T-helper 17 cell (primary cell): ENCODE measurements around the gene SEMA3E. TPM values are rescaled to one million over a fixed set of nuclear protein-coding genes. Genes with fewer than 3 reads are reported as not detected.
"Not testable (repeated sequence)": the region's sequence is repeated elsewhere in the genome, so short reads cannot be mapped to it uniquely, and the experiment has no call there.

Source experiments
- ATAC-seq: fragments of 150-1000 bp; cut with Tn5 transposase; 2 replicates; pipeline ENCODE4 v1.10.0; 2021; ENCODE audit warnings: mild to moderate bottlenecking, moderate library complexity
- DNase-seq, 3 donors: peaks; one replicate each; pipeline versions ENCODE4 v3.0.0 to v3.0.0-alpha.2; 2020 to 2021
- H3K9me3 ChIP-seq: one replicate; pipeline ENCODE4 v1.7.0; 2013; ENCODE audit warnings: low read length, mild to moderate bottlenecking; ENCODE audit not compliant: control insufficient read depth, poor library complexity, severe bottlenecking
- H3K27ac Mint-ChIP-seq: one replicate; pipeline ENCODE4 v1.8.0; 2022; ENCODE audit warnings: mild to moderate bottlenecking, moderate library complexity, mixed read lengths
- H3K27me3 Mint-ChIP-seq: one replicate; pipeline ENCODE4 v1.8.0; 2022; ENCODE audit warnings: mixed read lengths
- H3K36me3 Mint-ChIP-seq: one replicate; pipeline ENCODE4 v1.8.0; 2022; ENCODE audit warnings: low read depth, mixed read lengths
- H3K4me1 Mint-ChIP-seq: one replicate; pipeline ENCODE4 v1.8.0; 2022; ENCODE audit warnings: mild to moderate bottlenecking, mixed read lengths
- H3K4me3 Mint-ChIP-seq: one replicate; pipeline ENCODE4 v1.8.0; 2022; ENCODE audit warnings: mild to moderate bottlenecking, moderate library complexity, mixed read lengths
- total RNA-seq, 4 donors: library from RNA in 2 of 4; stranded (reverse) in 2 of 4; gene quantifications; one replicate each; pipeline ENCODE4 v1.2.3 and lab custom pipeline; 2022 to 2026

Gene SEMA3E
- total RNA-seq, 2 donors from 2014 or later, result not detected

DNA sequence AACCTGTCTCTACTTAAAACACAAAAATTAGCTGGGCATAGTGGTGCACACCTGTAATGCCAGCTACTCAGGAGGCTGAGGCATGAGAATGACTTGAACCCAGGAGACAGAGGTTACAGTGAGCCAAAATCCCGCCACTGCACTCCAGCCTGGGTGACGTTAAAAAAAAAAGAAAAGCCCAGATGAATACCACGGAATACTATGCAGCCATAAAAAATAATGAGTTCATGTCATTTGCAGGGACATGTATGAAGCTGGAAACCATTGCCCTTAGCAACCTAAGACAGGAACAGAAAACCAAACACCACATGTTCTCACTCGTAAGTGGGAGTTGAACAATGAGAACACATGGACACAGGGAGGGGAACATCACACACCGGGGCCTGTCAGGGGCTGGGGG, 218.7 kb downstream of the SEMA3E start:
- H3K27me3 Mint-ChIP-seq, result not testable (repeated sequence)

DNA sequence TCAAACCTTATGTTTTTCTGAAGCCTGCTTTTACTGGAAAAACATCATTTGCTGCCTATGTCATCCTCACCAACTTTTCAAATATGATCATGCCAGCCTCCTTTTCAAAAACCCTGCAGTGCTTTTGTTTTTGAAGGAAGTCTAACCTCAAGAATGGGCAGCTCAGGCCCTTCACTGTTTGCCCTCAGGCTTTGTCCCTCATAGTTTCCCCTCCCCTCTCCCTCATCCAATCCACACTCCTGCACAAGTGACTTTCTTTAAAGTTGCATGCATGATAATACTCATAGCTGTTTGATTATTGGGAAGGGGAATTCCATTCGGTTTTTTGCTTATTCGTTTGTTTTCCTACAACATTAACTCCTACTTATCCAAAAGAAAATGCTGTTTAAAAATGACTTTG, 219.4 kb downstream of the SEMA3E start:
- Mint-ChIP-seq H3K27me3 (no peaks in the 10 kb centered on the region), H3K27ac (no peak overlapping the region), H3K36me3 (no peaks in the 10 kb centered on the region), H3K4me3 (no peak overlapping the region), H3K4me1 (no peaks in the 10 kb centered on the region)
- ATAC-seq (no peak), DNase-seq (no peak)
- no peaks in the 10 kb centered on the region for H3K9me3 ChIP-seq

More for the DNA sequence above, 218.7 kb downstream of the SEMA3E start:
- ATAC-seq, H3K9me3 ChIP-seq, H3K27ac Mint-ChIP-seq, H3K4me3 Mint-ChIP-seq, H3K4me1 Mint-ChIP-seq, DNase-seq, H3K36me3 Mint-ChIP-seq: not testable (repeated sequence)

DNA sequence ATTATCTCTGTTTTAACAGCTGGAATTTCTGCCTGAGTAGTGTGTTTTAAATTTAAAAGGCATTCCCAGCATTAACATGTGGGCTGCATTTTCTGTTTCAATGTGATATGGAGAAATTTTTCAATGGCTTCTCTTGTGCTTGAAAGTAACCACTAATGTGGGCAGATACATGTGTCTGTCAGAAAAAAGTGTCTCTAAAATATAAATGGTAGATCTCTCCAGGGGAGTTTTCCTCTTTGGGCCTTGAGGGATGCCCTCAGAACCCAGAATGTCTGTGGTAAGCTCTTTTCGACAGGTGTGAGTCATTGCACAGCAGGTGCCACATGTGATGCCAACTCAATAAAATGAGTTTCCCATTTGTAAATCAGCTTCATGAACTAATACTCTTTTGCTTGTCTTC, 221.1 kb downstream of the SEMA3E start:
- Mint-ChIP-seq H3K27ac (no peak overlapping the region), H3K36me3 (no peaks in the 10 kb centered on the region), H3K4me1 (no peaks in the 10 kb centered on the region), H3K27me3 (no peaks in the 10 kb centered on the region), H3K4me3 (no peak overlapping the region)
- ATAC-seq (no peak), DNase-seq (no peak)
- no peaks in the 10 kb centered on the region for H3K9me3 ChIP-seq

- no peaks in the 10 kb centered on the region for H3K9me3 ChIP-seq
- DNase-seq, result no peak
- Mint-ChIP-seq H3K4me3 (no peak overlapping the region), H3K4me1 (no peaks in the 10 kb centered on the region), H3K36me3 (no peaks in the 10 kb centered on the region), H3K27ac (no peak overlapping the region), H3K27me3 (no peaks in the 10 kb centered on the region)
- ATAC-seq, result no peak
Observed at GRCh38 chr7:83426325-83426724, 222.6 kb downstream of the SEMA3E start.

DNA sequence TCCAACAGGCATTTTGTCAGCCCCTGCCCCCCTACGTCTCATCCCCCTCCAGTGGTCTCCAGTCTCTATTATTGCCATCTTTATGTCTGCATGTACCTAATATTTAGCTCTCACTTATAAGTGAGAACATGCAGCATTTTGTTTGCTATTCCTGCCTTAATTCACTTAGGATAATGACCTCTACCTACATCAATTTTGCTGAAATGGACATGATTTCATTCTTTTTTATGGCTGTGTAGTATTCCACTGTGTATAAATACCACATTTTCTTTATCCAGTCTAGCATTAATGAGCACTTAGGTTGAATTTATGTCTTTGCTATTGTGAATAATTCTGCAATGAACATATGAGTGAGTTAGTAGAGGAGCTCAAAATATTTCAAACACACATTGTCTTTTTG, 229.9 kb downstream of the SEMA3E start:
- no peak overlapping the region for H3K27ac Mint-ChIP-seq

DNA sequence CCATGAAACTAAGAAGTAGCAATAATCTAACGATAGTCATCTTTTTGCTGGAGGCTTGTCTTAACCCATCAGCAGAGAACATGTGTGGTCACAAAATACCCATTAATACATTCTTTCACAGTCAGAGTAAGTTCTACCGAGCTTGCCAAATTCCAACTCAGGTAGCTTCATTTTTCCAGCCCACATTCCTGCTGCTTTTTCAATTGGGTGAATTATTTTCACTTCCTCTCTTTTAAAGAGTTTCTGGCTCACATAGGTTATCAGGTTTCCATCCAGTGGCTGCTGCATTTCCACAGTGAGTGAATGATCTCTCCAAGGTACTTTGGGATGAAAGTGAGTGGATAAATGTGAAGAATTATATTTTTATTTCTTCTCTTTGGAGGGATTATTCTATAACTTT, 233.1 kb downstream of the SEMA3E start:
- Mint-ChIP-seq H3K36me3 (no peaks in the 10 kb centered on the region), H3K4me1 (no peaks in the 10 kb centered on the region), H3K27me3 (no peaks in the 10 kb centered on the region), H3K27ac (no peak overlapping the region), H3K4me3 (no peak overlapping the region)
- DNase-seq (no peak), ATAC-seq (no peak)
- peaks cover 2% of the 10 kb centered on the region for H3K9me3 ChIP-seq

More for the DNA sequence above, 229.9 kb downstream of the SEMA3E start:
- H3K9me3 ChIP-seq, result peaks cover 2% of the 10 kb centered on the region
- Mint-ChIP-seq H3K36me3 (no peaks in the 10 kb centered on the region), H3K4me3 (no peak overlapping the region), H3K27me3 (no peaks in the 10 kb centered on the region), H3K4me1 (no peaks in the 10 kb centered on the region)
- ATAC-seq (no peak), DNase-seq (no peak)

- H3K27me3 Mint-ChIP-seq, result no peaks in the 10 kb centered on the region
- H3K4me3 Mint-ChIP-seq, result no peak overlapping the region
- no peak overlapping the region for H3K27ac Mint-ChIP-seq
- H3K4me1 Mint-ChIP-seq, result no peaks in the 10 kb centered on the region
- DNase-seq (no peak), ATAC-seq (no peak)
- H3K36me3 Mint-ChIP-seq, result no peaks in the 10 kb centered on the region
- peaks cover 2% of the 10 kb centered on the region for H3K9me3 ChIP-seq
Observed at GRCh38 chr7:83414947-83415346, 234.0 kb downstream of the SEMA3E start.

DNA sequence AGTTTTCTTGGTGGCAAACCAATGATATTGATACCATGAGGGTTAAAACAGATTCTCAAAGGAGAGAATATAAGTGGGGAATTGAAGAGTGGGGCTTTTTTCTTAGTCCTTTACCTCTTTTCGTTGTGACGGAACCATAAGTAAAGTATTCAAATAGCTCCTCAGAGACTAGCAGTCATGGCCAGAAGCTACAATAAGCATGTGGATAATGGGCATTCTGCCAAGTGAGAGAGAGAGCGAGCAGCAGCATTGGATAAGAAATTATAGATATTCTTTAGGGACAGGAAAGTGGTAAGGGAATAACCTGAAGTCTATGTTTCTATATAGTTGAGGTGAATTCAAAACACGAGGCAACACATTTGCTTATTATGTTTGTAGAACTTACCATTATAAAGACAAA, 235.1 kb downstream of the SEMA3E start:
- Mint-ChIP-seq H3K4me3 (no peak overlapping the region), H3K27me3 (no peaks in the 10 kb centered on the region), H3K27ac (no peak overlapping the region), H3K4me1 (no peaks in the 10 kb centered on the region), H3K36me3 (no peaks in the 10 kb centered on the region)
- DNase-seq, result no peak
- ATAC-seq, result no peak
- peaks cover 1% of the 10 kb centered on the region for H3K9me3 ChIP-seq

GRCh38 chr7:83413424-83413823, 235.5 kb downstream of the SEMA3E start:
- Mint-ChIP-seq H3K4me3 (no peak overlapping the region), H3K36me3 (no peaks in the 10 kb centered on the region), H3K4me1 (no peaks in the 10 kb centered on the region), H3K27me3 (no peaks in the 10 kb centered on the region), H3K27ac (no peak overlapping the region)
- DNase-seq (no peak), ATAC-seq (no peak)
- H3K9me3 ChIP-seq, result no peaks in the 10 kb centered on the region

GRCh38 chr7:83410989-83411591, 237.8 kb downstream of the SEMA3E start:
- Mint-ChIP-seq H3K27ac (no peak overlapping the region), H3K4me1 (no peaks in the 10 kb centered on the region), H3K36me3 (no peaks in the 10 kb centered on the region), H3K27me3 (no peaks in the 10 kb centered on the region), H3K4me3 (no peak overlapping the region)
- DNase-seq (no peak), ATAC-seq (no peak)
- H3K9me3 ChIP-seq, result no peaks in the 10 kb centered on the region

GRCh38 chr7:83394776-83395175, 254.2 kb downstream of the SEMA3E start:
- Mint-ChIP-seq H3K4me3 (no peak overlapping the region), H3K36me3 (no peaks in the 10 kb centered on the region), H3K27me3 (no peaks in the 10 kb centered on the region), H3K27ac (no peak overlapping the region), H3K4me1 (no peaks in the 10 kb centered on the region)
- no peak for DNase-seq
- H3K9me3 ChIP-seq, result no peaks in the 10 kb centered on the region
- no peak for ATAC-seq

DNA sequence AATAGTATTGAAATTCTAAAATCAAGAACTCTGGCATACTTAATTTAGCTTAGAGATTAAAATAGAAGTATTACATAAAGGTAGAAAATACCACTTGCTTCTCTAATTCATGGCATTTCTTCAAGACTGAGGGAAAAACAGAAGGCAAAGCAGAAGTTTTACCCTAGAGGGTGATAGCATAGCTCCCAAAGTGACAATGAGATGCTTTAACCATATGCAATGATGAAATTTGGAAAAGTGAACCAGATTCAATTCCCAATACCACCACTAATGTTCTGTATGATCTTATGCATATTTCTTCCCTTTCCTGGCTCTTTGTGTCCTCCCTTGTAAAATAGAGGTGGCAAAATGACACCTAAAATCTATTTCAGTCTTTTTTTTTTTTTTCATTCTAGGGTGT, 260.5 kb downstream of the SEMA3E start:
- DNase-seq, result no peak
- no peak overlapping the region for H3K27ac Mint-ChIP-seq
- no peak for ATAC-seq
- H3K4me3 Mint-ChIP-seq, result no peak overlapping the region
- no peaks in the 10 kb centered on the region for H3K27me3 Mint-ChIP-seq
- no peaks in the 10 kb centered on the region for H3K9me3 ChIP-seq
- H3K4me1 Mint-ChIP-seq, result no peaks in the 10 kb centered on the region
- H3K36me3 Mint-ChIP-seq, result no peaks in the 10 kb centered on the region

DNA sequence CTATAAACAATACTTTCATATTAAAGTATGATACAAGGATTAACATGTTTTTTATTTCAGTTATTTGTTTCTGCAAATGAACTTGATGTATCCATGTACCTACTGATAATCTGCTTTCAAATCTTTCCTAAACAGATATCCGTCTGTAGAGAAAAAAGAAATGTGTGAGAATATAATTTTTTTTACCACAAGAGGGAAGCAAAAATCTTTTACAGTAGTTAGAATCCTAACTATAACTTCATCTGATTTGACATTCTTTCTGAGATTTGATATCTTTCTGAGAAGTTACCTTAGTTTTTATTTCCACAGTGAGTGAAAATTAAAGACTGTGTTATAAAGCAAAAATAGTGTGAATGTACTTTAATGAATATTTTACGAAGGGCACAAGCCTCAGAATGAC, 282.3 kb downstream of the SEMA3E start:
- H3K36me3 Mint-ChIP-seq, result no peaks in the 10 kb centered on the region
- DNase-seq (no peak), ATAC-seq (no peak)
- no peak overlapping the region for H3K4me3 Mint-ChIP-seq
- H3K9me3 ChIP-seq, result no peaks in the 10 kb centered on the region
- no peaks in the 10 kb centered on the region for H3K4me1 Mint-ChIP-seq
- H3K27ac Mint-ChIP-seq, result no peak overlapping the region
- no peaks in the 10 kb centered on the region for H3K27me3 Mint-ChIP-seq

DNA sequence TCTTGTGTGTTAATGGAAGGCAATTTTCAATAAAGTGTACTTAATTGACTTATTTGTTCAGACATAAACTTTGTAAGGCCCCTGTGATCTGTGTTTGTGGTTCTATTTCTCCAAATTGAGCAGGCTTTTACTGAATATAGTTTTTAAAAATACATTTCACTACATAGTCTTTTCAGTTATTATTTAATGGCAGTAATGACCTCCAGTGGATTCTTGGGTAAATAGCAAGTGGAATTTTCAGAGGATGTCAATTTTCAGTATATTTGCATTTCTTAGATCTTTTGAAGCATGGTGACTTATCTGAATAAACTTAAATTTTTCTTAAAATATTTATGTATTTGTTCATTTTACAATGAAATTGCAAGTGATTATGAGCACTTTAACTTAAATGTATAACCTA, 283.2 kb downstream of the SEMA3E start:
- no peak overlapping the region for H3K27ac Mint-ChIP-seq
- DNase-seq (no peak), ATAC-seq (no peak)
- no peaks in the 10 kb centered on the region for H3K4me1 Mint-ChIP-seq
- no peaks in the 10 kb centered on the region for H3K9me3 ChIP-seq
- no peaks in the 10 kb centered on the region for H3K36me3 Mint-ChIP-seq
- H3K27me3 Mint-ChIP-seq, result no peaks in the 10 kb centered on the region
- H3K4me3 Mint-ChIP-seq, result no peak overlapping the region
